Measurements from ENCODE around the gene DUSP1.

The DUSP1 gene

GRCh38 chr5:172762214-172763119 lies 8.5 kb downstream of the DUSP1 start:
- DNase-seq (ENCODE audit: low read depth) = no peak

GRCh38 chr5:172760959-172761358 lies 10.0 kb downstream of the DUSP1 start:
- no peak for DNase-seq (ENCODE audit: low read depth)

- DNase-seq (ENCODE audit: low read depth) = no peak
Observed at GRCh38 chr5:172760136-172760535, 10.9 kb downstream of the DUSP1 start.

- no peak for DNase-seq (ENCODE audit: low read depth)
Observed at GRCh38 chr5:172758834-172759149, 12.2 kb downstream of the DUSP1 start.

GRCh38 chr5:172758077-172758833 lies 12.7 kb downstream of the DUSP1 start:
- no peak for DNase-seq (ENCODE audit: low read depth)

GRCh38 chr5:172757394-172758010 lies 13.5 kb downstream of the DUSP1 start:
- DNase-seq (ENCODE audit: low read depth) = no peak

- DNase-seq (ENCODE audit: low read depth) = no peak
Observed at GRCh38 chr5:172756764-172757393, 14.1 kb downstream of the DUSP1 start.

- DNase-seq (ENCODE audit: low read depth) = no peak
Observed at GRCh38 chr5:172754596-172755356, 16.2 kb downstream of the DUSP1 start.

GRCh38 chr5:172753101-172753500 lies 17.9 kb downstream of the DUSP1 start:
- DNase-seq (ENCODE audit: low read depth) = no peak

- DNase-seq (ENCODE audit: low read depth) = no peak
Observed at GRCh38 chr5:172751761-172752510, 19.1 kb downstream of the DUSP1 start.

- no peak for DNase-seq (ENCODE audit: low read depth)
Observed at GRCh38 chr5:172749881-172750633, 20.9 kb downstream of the DUSP1 start.

GRCh38 chr5:172749076-172749475 lies 21.9 kb downstream of the DUSP1 start:
- DNase-seq (ENCODE audit: low read depth) = no peak

GRCh38 chr5:172748341-172748843 lies 22.6 kb downstream of the DUSP1 start:
- DNase-seq (ENCODE audit: low read depth) = no peak

- no peak for DNase-seq (ENCODE audit: low read depth)
Observed at GRCh38 chr5:172747471-172747870, 23.5 kb downstream of the DUSP1 start.

GRCh38 chr5:172746725-172747124 lies 24.3 kb downstream of the DUSP1 start:
- no peak for DNase-seq (ENCODE audit: low read depth)

- DNase-seq (ENCODE audit: low read depth) = no peak
Observed at GRCh38 chr5:172745838-172746237, 25.2 kb downstream of the DUSP1 start.

- DNase-seq (ENCODE audit: low read depth) = no peak
Observed at GRCh38 chr5:172745406-172745805, 25.6 kb downstream of the DUSP1 start.

GRCh38 chr5:172744123-172745104 lies 26.6 kb downstream of the DUSP1 start:
- no peak for DNase-seq (ENCODE audit: low read depth)

Measured in stimulated activated CD4-positive, alpha-beta T cell treated with anti-CD3 and anti-CD28 coated beads, Interleukin-2, amount 100 ng/mL, for 4 hours (primary cell).